Measurements from ENCODE around the gene SHISA8.
"Not testable (repeated sequence)": the region's sequence is repeated elsewhere in the genome, so short reads cannot be mapped to it uniquely, and the experiment has no call there.

Gene SHISA8

GRCh38 chr22:41899110-41899509 is 15.8 kb downstream of the SHISA8 start:
- no peak for DNase-seq (ENCODE audit: low read depth in 2 of 2)

- no peak for DNase-seq (ENCODE audit: low read depth in 2 of 2)
Observed at GRCh38 chr22:41898645-41899044, 16.2 kb downstream of the SHISA8 start.

GRCh38 chr22:41893591-41894375 is 21.1 kb downstream of the SHISA8 start:
- no peak for DNase-seq (ENCODE audit: low read depth in 2 of 2)

- DNase-seq (ENCODE audit: low read depth in 2 of 2), result no peak
Observed at GRCh38 chr22:41892721-41893120, 22.2 kb downstream of the SHISA8 start.

GRCh38 chr22:41891407-41891806 is 23.5 kb downstream of the SHISA8 start:
- DNase-seq (ENCODE audit: low read depth in 2 of 2), result no peak

GRCh38 chr22:41888627-41889200 is 26.2 kb downstream of the SHISA8 start:
- DNase-seq (ENCODE audit: low read depth in 2 of 2), result no peak

- no peak for DNase-seq (ENCODE audit: low read depth in 2 of 2)
Observed at GRCh38 chr22:41885516-41885915, 29.4 kb downstream of the SHISA8 start.

GRCh38 chr22:41885116-41885515 is 29.8 kb downstream of the SHISA8 start:
- no peak for DNase-seq (ENCODE audit: low read depth in 2 of 2)

GRCh38 chr22:41883400-41883799 is 31.5 kb downstream of the SHISA8 start:
- no peak for DNase-seq (ENCODE audit: low read depth in 2 of 2)

- no peak for DNase-seq (ENCODE audit: low read depth in 2 of 2)
Observed at GRCh38 chr22:41880653-41881052, 34.2 kb downstream of the SHISA8 start.

GRCh38 chr22:41876675-41877074 is 38.2 kb downstream of the SHISA8 start:
- no peak for DNase-seq (ENCODE audit: low read depth in 2 of 2)

GRCh38 chr22:41876275-41876674 is 38.6 kb downstream of the SHISA8 start:
- DNase-seq (ENCODE audit: low read depth in 2 of 2), result no peak

GRCh38 chr22:41875531-41876270 is 39.2 kb downstream of the SHISA8 start:
- no peak for DNase-seq (ENCODE audit: low read depth in 2 of 2)

- no peak for DNase-seq (ENCODE audit: low read depth in 2 of 2)
Observed at GRCh38 chr22:41874090-41874489, 40.8 kb downstream of the SHISA8 start.

- DNase-seq (ENCODE audit: low read depth in 2 of 2), result no peak
Observed at GRCh38 chr22:41873391-41873790, 41.5 kb downstream of the SHISA8 start.

GRCh38 chr22:41870786-41871185 is 44.1 kb downstream of the SHISA8 start:
- DNase-seq (ENCODE audit: low read depth in 2 of 2), result no peak

- not testable (repeated sequence) for DNase-seq (ENCODE audit: low read depth in 2 of 2)
Observed at GRCh38 chr22:41870081-41870480, 44.8 kb downstream of the SHISA8 start.

GRCh38 chr22:41868556-41868955 is 46.3 kb downstream of the SHISA8 start:
- DNase-seq (ENCODE audit: low read depth in 2 of 2), result no peak

GRCh38 chr22:41863472-41863871 is 51.4 kb downstream of the SHISA8 start:
- DNase-seq (ENCODE audit: low read depth in 2 of 2), result no peak

GRCh38 chr22:41862530-41863266 is 52.2 kb downstream of the SHISA8 start:
- DNase-seq (ENCODE audit: low read depth in 2 of 2), result no peak

GRCh38 chr22:41862160-41862529 is 52.7 kb downstream of the SHISA8 start:
- DNase-seq (ENCODE audit: low read depth in 2 of 2), result peak in 1 of 2 donors; percentile 24

All from activated CD8-positive, alpha-beta memory T cell treated with anti-CD3 and anti-CD28 coated beads for 4 hours (primary cell).